ENCODE data around the gene OCA2. TPM values are rescaled to one million over a fixed set of nuclear protein-coding genes. Genes with fewer than 3 reads are reported as not detected.

The OCA2 gene
- total and polyA plus RNA-seq, 2 of the 4 experiments (the other 2 are of a cell fraction): under 0.01 to 0.03 TPM

DNA sequence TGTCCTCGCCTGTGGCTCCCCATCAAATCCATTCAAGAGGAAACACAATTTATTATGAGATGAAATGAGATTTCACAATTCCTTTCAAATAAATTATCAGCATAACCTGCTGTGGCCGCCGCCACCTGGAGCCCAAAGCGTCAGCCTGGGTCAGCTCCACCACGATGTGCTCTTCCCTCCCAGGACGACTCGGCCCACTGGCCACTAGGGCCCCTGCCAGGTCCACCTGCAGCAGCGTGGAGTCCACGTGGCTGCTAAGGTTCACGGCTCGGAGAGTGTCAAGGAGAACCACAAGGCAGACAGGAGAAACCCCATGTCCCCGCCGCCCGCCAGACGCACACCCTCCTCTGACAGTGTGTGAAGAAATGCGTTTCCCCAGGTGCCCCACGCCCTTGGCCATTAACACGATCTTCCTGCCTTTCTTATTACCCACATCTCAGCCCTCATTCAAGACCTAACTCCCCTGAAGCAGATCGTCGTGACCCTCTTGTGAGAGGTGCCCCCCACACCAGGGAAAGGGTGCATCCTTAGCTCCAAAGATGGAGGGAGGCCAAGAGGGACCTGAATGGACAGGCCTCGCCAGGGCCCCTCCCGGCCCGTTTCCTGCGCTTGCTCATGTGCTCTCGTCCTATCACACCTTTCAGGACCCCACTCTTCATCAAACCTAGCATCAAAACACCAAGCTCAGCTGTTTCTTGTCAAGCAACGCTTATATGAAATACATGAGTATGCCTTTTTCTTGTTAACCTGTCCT lies 80.6 kb downstream of the OCA2 start:
- no peak overlapping the region for H3K4ac ChIP-seq (ENCODE audit: low read depth, low read length)
- in situ Hi-C loops (cut with MboI; ENCODE audit: low sequenced_read_pairs) (no loop called here), intact Hi-C loops (cut with micrococcal nuclease) (no loop called here), dilution Hi-C loops (cut with HindIII; ENCODE audit: low sequenced_read_pairs, unreplicated experiment) (no loop called here)
- no peak overlapping the region for H3K56ac ChIP-seq (ENCODE audit: extremely low read depth, insufficient read depth, low read length)
- no peaks in the 10 kb centered on the region for H3K79me1 ChIP-seq (ENCODE audit: low read depth in 1 of 2, low read length in 2 of 2)
- H2AFZ ChIP-seq (replicated peaks; ENCODE audit: low read length, poor library complexity): no peak overlapping the region
- no peak overlapping the region for H4K5ac ChIP-seq (ENCODE audit: low read depth, low read length)
- H3K9me1 ChIP-seq (ENCODE audit: insufficient read depth, low read length): no peaks in the 10 kb centered on the region
- H2BK20ac ChIP-seq (ENCODE audit: low read depth, low read length): no peak overlapping the region
- no peak overlapping the region for H3K23ac ChIP-seq (ENCODE audit: low read depth, low read length)
- H3K4me1 ChIP-seq (ENCODE audit: control insufficient read depth, insufficient read depth, low read length): no peaks in the 10 kb centered on the region
- H4K20me1 ChIP-seq (ENCODE audit: insufficient read depth, low read length): no peaks in the 10 kb centered on the region
- no peak overlapping the region for H3K9ac ChIP-seq (ENCODE audit: low read depth, low read length)
- H3K4me3 ChIP-seq (ENCODE audit: insufficient read depth, low read depth, low read length): no peak overlapping the region
- no TSS peak for BruUV-seq (replicated peaks)
- no peaks in the 10 kb centered on the region for H3K27me3 ChIP-seq (ENCODE audit: control insufficient read depth, insufficient read depth, low read length)
- H2BK15ac ChIP-seq (ENCODE audit: low read depth, low read length): no peak overlapping the region
- ChIA-PET POLR2A (ENCODE audit: unreplicated experiment) (no interaction called here), CTCF (no interaction called here)
- no peak overlapping the region for H4K91ac ChIP-seq (ENCODE audit: insufficient read depth, low read depth, low read length)
- no peak overlapping the region for H2BK5ac ChIP-seq (ENCODE audit: low read depth, low read length, poor library complexity, severe bottlenecking)
- TF ChIP-seq NFE2L2 (IDR thresholded peaks at IDR 0.05; ENCODE audit: low read depth, low read length) (no peak), RAD21 (IDR thresholded peaks at IDR 0.05; ENCODE audit: low read length) (no peak), CEBPB (IDR thresholded peaks at IDR 0.05; ENCODE audit: low read depth, low read length) (no peak), RFX5 (IDR thresholded peaks at IDR 0.05; ENCODE audit: low read depth, low read length) (no peak), CHD1 (IDR thresholded peaks at IDR 0.05; ENCODE audit: low read depth, low read length) (no peak), RCOR1 (IDR thresholded peaks at IDR 0.05; ENCODE audit: insufficient replicate concordance, low read length) (no peak), BHLHE40 (IDR thresholded peaks at IDR 0.05; ENCODE audit: low read depth, low read length) (no peak), POLR2A (IDR thresholded peaks at IDR 0.05; ENCODE audit: low read depth, low read length) (no peak), SMC3 (IDR thresholded peaks at IDR 0.05; ENCODE audit: low read depth, low read length) (no peak), MAZ (IDR thresholded peaks at IDR 0.05; ENCODE audit: borderline replicate concordance, low read depth, low read length) (no peak), FOS (IDR thresholded peaks at IDR 0.05; ENCODE audit: low read depth, low read length) (no peak)
- TF ChIP-seq, protein P1, sequence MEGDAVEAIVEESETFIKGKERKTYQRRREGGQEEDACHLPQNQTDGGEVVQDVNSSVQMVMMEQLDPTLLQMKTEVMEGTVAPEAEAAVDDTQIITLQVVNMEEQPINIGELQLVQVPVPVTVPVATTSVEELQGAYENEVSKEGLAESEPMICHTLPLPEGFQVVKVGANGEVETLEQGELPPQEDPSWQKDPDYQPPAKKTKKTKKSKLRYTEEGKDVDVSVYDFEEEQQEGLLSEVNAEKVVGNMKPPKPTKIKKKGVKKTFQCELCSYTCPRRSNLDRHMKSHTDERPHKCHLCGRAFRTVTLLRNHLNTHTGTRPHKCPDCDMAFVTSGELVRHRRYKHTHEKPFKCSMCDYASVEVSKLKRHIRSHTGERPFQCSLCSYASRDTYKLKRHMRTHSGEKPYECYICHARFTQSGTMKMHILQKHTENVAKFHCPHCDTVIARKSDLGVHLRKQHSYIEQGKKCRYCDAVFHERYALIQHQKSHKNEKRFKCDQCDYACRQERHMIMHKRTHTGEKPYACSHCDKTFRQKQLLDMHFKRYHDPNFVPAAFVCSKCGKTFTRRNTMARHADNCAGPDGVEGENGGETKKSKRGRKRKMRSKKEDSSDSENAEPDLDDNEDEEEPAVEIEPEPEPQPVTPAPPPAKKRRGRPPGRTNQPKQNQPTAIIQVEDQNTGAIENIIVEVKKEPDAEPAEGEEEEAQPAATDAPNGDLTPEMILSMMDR (conservative IDR thresholded peaks at IDR 0.05; ENCODE audit: low read depth, low read length): no peak
- TF ChIP-seq, protein P2, sequence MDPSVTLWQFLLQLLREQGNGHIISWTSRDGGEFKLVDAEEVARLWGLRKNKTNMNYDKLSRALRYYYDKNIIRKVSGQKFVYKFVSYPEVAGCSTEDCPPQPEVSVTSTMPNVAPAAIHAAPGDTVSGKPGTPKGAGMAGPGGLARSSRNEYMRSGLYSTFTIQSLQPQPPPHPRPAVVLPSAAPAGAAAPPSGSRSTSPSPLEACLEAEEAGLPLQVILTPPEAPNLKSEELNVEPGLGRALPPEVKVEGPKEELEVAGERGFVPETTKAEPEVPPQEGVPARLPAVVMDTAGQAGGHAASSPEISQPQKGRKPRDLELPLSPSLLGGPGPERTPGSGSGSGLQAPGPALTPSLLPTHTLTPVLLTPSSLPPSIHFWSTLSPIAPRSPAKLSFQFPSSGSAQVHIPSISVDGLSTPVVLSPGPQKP (IDR thresholded peaks at IDR 0.05; ENCODE audit: borderline replicate concordance, low read depth, low read length): no peak
- DNase-seq: no peak
- H3K14ac ChIP-seq (replicated peaks; ENCODE audit: low read depth, low read length): no peak overlapping the region
- H3K9me3 ChIP-seq (ENCODE audit: control insufficient read depth, insufficient read depth, low read length): peaks cover 8% of the 10 kb centered on the region
- H3K36me3 ChIP-seq (ENCODE audit: control insufficient read depth, insufficient read depth, low read length): no peaks in the 10 kb centered on the region
- no peak overlapping the region for H3K27ac ChIP-seq (ENCODE audit: insufficient read depth, low read length)
- WGBS, 2 experiments (ENCODE audit: extremely low coverage in 2 of 2, insufficient read length in 1 of 2): 75% methylated on average over 7 of the region's 26 CpGs; no CpG with 5 or more reads in 1 of the 2 experiments
- no peak overlapping the region for H3K4me2 ChIP-seq (ENCODE audit: low read depth, low read length)
- no peak for ATAC-seq (ENCODE audit: low read depth)
- H4K8ac ChIP-seq (ENCODE audit: low read depth in 2 of 2, low read length in 2 of 2): no peak overlapping the region
- H3K18ac ChIP-seq (ENCODE audit: low read depth, low read length): no peak overlapping the region
- H2AK9ac ChIP-seq (replicated peaks; ENCODE audit: low read depth, low read length, poor library complexity): no peak overlapping the region
- no peak overlapping the region for H2BK120ac ChIP-seq (ENCODE audit: low read depth, low read length)
- no peak overlapping the region for H2AK5ac ChIP-seq (ENCODE audit: low read depth, low read length)

Data from IMR-90 (cell line).